GM19023 (cell line): ENCODE measurements around the gene ZNF385A.

Experiments
- ATAC-seq: cut with Tn5 transposase; IDR thresholded peaks from one replicate; pipeline ENCODE4 v1.9.1; 2021; ENCODE audit warnings: mild to moderate bottlenecking, moderate library complexity; ENCODE audit not compliant: unreplicated experiment

The ZNF385A gene

GRCh38 chr12:54416687-54417603, 32.4 kb upstream of the ZNF385A start:
- no peak for ATAC-seq

- no peak for ATAC-seq
These were observed 30.8 kb upstream of the ZNF385A start for GRCh38 chr12:54415221-54415929.

DNA sequence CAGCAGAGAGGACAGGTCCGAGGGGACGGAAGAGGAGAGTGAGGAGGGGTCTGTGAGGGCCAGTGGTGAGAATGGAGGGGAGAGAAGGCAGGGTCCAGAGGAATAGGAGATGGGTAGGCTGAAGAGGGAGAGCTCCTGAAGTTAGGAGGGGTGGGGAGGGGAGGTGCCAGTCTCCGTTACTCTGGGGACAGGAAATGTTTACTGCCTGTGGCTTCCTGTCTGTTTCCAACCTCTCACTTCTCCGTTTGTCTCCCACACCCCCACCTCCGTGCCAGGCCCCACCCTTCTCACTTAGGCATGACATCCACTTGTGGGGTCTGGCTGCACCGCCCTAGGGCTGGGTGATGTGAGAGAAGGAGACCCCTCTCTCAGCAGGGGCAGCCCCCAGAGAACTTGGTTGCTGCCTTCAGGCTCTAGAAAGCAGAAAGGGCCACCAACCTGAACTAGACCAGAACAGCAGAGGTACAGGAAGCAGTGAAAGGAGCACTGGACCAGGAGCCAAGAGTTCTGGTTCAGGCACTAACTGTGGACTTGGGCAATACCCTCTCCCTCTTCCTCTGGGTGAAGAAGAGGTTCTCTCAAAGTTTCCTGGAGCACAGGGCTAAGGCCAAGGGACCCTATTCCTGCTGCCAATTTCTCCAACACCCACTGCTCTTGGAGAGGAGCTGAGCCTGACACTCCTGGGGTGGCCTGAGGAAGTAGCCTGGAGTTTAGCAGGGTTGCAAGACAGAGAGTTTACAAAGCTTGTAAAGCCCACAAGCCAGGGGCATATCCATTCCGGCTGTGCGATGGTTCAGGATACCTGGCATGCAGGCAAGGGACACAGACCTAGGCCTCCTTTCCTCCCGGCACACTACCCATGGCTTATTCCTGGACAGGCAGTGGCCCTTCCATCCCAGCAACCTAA, 29.0 kb upstream of the ZNF385A start:
- ATAC-seq, result no peak

GRCh38 chr12:54412786-54413185, 28.3 kb upstream of the ZNF385A start:
- no peak for ATAC-seq

- no peak for ATAC-seq
These were observed 27.8 kb upstream of the ZNF385A start for GRCh38 chr12:54412348-54412747.

DNA sequence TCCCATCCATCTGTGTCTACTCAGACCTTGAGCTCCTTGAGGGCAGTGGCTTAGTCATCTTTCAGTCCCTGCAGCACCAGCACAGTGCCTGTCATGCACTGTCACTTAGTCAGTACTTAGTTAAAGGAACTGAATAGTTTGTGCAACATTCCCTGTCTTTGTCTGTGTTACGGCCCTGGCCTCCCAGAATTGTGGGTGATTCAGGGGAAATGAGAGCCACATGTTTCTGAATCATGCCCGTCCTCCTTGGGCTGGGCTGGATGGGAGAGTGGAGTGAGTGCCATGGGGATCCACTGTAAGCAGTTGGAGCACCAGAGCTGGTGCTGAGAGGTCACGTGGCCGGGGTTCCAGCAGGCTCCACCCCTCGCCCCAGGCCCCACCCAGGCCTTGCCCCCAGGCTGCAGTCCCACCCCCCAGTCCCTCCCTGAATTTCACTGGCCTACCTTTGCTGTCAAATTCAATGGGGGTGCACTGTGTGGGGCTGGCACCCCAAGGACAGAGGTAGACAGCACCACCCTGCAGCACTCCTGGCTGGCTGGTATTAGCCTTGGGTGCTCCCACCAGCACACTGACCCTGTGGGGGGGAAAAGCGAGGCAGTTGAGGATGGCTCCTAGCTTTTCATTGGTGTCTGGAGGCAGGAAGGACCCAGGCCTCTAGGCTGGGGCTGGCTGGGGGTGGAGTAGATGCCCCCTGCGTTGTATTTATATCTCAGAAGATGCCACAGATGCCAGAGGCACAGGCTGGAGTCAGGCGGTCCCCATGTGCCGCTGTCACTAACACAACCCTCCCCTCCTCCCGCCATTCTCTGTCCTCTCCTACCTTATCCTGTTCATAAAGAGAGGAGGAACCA, 27.1 kb upstream of the ZNF385A start:
- ATAC-seq, result no peak

GRCh38 chr12:54409267-54409666, 24.7 kb upstream of the ZNF385A start:
- no peak for ATAC-seq

- no peak for ATAC-seq
These were observed 22.8 kb upstream of the ZNF385A start for GRCh38 chr12:54407183-54407905.

- no peak for ATAC-seq
These were observed 21.0 kb upstream of the ZNF385A start for GRCh38 chr12:54405573-54405972.

GRCh38 chr12:54405106-54405505, 20.6 kb upstream of the ZNF385A start:
- ATAC-seq, result no peak

DNA sequence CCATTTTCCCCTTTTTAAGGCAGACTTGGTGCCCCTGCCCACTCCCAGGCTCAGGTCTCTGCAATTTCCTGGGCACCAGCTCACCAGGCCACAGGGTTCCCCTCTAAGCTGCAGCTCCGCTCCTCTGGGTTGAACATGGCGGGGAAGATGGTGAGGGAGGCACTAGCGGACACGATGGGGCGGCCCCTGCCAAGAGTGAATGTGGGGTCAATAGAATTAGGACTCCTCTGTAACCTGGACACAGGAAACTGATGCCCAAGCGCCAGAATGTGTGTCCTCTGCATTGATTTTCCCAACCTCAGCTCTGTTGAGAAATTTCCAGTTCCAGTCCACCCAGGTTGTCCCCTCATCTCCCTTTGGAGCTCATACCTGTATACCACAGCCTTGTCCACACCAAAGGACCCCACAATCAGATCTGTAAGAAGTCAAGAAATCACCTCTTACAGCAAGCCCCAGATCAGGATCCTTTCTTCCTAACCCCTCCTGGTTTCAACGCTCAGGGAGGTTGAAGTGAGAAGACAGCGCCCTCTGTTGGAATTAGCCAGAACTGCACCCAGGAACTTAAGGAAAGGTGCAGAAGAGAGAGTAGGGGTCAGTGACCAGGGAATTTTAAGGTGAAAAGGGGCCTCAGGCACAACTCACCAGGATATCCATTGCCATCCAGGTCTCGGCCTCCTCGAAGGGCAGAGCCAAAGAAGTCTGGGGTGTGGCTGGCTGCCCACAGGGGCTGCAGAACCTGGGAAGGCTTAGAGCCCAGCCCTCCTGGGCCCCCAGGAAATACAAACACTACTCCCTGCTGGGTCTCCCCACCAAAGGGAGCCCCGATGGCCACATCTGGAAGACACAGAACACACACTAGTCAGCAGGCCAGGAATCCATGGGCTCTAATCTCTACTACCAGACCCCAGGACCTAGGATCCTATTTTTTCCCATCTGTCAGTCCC, 19.8 kb upstream of the ZNF385A start:
- no peak for ATAC-seq

DNA sequence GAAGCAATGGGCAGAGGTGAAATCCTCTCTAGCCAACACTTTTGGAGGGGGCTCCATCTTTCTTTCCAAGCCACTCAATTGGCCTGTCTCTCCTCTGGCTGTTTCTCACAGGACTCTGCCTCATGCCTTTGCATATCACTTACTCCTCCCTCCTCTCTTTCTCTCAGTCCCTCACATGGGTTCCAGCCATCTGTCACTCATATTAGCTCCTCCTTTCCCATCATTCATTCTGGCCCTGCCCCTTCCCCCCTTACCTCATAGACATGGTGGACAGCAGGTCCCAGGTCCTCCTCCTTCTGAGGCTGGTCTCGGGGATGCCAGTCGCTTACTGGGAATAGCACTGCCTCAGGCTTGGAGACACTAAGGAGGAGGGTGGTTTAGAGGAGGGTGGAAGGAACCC, 16.6 kb upstream of the ZNF385A start:
- no peak for ATAC-seq

DNA sequence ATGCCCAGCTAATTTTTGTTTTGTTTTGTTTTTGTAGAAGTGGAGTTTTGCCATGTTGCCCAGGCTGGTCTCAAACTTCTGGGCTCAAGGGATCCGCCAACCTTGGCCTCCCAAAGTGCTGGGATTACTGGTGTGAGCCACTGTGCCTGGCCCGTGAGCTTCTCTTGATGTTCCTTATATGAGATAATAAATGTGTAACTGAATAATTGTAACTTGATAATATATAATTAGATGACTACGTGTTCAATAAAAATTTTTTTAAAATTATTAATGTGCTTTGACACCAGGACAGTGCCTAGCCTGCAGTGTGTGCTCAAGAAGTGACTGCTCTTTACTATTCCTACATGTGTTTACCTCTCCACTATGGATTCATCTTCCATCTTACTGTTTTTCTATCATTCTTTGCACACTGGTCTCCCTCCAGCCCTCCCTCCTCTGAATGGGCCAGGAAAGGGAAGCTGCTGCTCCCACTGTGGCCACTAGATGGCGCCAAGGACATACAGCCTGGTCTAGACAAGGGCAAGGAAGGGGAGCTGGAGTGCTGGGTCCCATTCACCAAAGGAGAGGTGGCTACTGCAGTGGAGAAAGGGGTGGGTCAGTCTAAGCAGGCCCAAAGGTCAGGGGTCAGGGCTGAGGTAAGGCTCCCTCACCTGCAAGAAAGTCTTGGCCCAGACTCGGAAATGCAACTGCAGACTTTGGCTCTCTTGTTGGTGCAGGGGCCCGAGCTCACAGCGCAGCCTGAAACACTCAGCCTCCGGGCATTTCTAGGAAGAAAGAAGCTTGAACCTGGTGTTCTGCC, 14.7 kb upstream of the ZNF385A start:
- ATAC-seq, result peak; percentile 90

GRCh38 chr12:54398218-54398617, 13.7 kb upstream of the ZNF385A start:
- ATAC-seq, result no peak

DNA sequence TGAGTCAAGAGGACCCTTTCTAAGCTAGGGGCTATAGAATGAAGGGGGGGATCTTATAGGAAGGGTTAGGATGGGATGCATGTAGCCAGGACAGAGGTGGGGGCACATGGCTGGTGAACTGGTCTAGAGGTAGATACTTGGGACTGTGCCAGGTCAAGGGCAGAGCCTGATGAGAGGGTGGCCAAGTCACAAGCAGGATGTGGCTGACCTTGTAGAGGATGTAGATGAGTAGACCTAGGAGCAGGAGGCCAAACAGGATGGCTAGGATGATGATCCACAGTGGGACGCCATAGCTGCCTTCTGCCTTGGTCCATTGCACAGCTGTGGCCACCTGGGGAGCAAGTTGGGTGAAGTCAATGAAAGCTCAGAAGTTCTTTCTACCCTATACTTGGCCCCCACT, 12.6 kb upstream of the ZNF385A start:
- ATAC-seq, result no peak

DNA sequence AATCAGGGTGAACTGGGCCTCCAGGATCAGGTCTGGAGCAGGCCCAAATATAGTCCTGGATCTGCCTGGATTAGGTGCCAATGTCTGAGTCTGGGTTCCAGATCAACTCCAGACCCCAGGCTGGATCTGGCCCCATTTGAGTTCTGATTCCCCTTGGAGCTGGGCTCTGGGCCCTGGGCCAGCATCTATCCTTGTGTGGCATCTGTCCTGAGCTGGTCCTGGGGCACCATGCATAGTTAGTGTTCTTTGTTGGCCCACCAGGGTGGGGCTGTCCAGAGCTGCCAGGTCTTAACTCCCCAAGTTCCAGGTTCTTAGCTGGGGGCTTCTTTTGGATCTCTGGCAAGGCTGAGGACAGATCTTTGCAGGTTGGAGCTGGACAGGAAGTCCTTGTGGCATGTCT, 11.0 kb upstream of the ZNF385A start:
- ATAC-seq, result no peak

DNA sequence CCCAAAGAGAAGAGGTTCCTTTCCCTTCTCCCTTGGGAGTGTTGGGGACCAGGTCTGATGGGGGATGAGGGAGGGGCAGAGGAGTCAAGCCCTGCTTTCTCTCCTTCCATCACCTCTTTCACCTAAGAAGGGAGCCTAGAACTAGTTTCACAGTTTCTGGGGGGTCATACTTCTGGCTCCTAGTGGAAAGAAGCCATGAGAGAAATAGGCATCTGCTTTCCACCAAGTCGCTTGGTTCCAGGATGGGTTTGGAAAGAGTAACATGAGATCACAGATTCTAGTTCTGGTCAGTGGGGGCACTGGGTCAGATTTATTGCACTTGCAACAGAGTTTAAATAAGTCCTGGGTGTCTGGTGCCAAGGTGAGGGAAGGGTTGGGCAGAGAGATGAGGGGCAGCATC, 10.5 kb upstream of the ZNF385A start:
- no peak for ATAC-seq

- ATAC-seq, result no peak
These were observed 9.8 kb upstream of the ZNF385A start for GRCh38 chr12:54394281-54394719.
